CD4-positive, alpha-beta T cell treated with Interleukin-4 for 4 hours (primary cell): ENCODE results near the gene ARHGAP18.

Experiments used
- DNase-seq: peaks from one replicate; pipeline ENCODE4 v3.0.0-alpha.2; 2020

The ARHGAP18 gene

DNA sequence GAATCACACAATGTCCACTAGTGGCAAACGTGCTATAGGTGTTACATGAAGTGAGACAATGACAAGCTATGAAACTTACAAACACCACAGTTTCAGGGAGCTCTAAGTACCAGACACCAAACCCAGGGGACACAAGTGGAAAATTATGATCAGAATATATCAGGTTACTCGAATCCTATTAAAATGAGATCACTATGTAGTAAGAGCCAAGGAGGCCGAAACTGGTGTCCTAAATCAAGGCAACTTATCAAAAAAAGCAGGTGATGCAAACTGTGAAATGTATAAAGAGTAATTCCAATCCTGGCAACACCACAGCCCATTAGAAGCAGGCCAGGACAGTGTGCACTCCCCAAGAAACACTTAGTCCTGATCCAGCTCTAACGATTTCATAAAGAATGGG, 100.3 kb downstream of the ARHGAP18 start:
- no peak for DNase-seq

DNA sequence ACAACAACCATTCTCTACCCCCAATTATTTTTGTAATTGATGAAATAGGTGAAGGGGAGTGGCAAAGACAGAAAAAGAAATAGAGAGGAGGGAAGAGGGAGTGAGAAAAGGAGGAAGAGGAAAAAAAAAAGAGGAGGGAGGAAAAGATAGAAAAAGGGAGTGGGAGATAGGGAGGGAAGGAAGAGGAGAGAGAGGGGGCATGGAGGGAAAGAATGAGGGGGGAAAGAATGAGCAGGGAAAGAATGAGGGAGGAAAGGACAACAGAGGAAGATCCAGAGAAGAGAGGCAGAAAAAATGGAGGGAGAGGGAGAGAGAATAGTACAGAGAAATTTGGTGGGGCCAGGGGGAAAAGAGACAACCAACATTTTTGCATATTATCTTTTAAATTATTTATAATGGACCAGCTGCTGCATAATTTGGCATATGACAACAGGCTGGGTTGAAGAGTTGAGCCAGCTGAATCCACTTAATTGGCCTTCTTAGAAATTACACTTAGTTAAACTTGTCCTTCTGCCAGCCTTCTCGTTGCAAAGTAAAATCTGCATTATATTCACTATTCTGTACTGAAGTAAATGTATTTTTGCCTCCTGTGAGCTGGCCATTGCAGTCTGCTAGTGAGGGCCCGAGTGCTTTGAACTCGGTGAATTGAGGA, 101.0 kb downstream of the ARHGAP18 start:
- DNase-seq, result no peak

DNA sequence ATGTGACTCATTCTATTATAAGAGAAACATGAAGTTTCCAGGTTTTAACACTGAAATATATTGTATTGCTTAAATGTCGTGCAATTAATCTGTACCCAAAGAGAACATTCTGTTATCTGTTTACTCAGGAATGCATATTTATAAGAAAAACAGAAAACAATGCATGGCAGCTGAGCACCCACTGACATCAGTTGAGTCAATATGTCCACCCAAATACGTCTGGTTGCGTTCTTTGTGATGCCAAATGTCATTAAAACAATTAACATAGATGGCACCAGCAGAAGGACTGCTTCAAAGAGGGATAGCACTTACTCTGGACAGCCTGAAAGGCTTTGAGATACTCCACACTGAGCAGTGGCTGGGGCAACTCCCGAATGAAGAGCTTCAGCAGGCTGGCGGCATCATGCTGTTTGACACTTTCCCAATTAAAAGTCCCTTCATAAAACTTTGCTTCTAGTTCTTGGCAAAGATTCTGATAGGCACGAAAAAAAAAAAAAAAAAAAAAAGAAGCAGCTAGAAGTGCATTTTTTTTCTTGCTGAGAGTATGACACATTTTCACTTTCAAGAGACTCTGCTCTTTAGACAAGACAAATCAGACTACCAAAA, 102.3 kb downstream of the ARHGAP18 start:
- DNase-seq, result no peak

DNA sequence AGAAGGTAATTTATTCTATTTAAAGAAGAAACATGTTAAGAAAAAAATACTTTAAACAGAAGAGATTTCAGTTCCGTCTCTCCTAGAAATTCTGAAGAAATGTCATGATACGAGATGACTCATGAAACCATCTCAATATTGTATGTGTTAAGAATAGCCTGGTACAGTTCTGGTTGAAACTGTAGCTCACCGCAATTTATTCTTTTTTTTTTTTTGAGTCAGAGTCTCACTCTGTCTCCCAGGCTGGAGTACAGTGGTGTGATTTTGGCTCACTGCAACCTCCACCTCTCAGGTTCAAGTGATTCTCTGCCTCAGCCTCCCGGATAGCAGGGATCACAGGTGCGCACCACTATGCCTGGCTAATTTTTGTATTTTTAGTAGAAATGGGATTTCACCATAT, 103.3 kb downstream of the ARHGAP18 start:
- DNase-seq, result no peak

DNA sequence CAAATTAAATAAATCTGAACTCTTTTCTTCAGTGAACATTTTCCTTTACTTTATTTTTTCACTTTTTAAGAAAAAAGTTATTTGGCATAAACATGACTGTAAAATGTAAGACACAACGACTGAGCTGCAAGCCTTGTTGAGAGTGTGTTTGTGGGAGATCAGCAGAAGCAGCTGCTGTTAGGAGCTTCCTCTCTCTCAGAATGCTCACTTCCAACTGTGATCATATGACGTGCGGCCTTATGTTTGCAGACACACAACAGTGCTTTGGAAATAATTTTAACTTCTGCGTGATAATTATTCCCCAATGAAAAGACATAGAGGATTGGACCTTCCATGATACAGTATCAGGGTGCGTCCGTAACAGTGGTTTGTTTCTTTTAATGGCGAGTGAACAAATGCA, 104.0 kb downstream of the ARHGAP18 start:
- DNase-seq, result no peak

DNA sequence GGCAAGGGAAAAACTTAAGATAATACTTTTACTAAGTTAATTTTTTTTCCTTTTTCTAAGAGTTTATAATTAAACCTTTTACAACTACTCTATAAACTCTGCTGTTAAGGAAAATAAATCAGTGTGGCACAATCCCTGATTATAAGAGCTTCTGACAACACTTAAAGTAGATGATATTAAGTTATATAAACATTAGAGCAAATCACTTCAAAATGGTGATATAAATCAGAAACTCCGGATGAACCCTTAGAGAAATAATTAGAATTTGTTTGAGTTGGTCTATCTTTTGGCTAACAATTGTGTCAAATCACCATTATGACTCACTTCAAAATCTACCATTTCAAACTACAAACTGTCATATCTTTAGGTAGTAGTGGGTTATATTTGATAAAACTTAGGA, 104.9 kb downstream of the ARHGAP18 start:
- DNase-seq, result no peak

DNA sequence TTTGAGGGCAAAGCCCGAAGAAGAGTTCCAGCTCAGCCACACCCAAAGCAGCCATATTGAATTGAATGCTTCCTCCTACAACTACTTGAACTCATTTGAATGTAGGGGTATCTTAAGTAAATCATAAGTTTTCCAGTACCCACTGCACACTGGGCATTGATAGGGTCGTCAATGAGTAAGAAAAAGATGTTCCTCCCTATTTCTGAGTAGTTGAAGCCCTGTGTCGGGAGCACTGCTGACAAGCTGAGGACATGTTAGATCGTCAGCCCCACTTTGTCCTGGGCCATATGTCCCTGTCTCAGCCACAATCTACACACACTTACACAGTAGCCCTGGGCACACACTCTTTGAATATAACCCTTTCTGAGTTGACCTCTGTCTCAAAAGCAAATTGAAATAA, 105.7 kb downstream of the ARHGAP18 start:
- no peak for DNase-seq

DNA sequence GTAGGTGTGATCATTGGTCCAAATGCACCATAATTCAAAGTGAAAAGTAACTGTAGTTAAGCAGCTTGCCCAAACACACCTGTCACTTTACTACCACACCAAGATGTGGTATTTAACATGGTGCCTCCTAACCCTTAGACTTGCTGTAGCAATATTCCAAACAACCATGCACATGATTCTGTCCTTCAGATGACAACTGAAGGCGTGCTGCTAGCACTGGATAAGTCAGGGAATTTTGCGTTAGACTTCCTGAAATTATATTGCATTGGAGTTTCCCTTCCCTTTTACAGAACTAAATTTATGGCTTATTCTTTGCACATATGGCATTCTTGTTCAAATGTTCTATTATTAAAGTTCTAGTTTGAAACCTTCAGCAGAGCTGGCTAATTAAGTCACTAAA, 106.2 kb downstream of the ARHGAP18 start:
- DNase-seq, result no peak

DNA sequence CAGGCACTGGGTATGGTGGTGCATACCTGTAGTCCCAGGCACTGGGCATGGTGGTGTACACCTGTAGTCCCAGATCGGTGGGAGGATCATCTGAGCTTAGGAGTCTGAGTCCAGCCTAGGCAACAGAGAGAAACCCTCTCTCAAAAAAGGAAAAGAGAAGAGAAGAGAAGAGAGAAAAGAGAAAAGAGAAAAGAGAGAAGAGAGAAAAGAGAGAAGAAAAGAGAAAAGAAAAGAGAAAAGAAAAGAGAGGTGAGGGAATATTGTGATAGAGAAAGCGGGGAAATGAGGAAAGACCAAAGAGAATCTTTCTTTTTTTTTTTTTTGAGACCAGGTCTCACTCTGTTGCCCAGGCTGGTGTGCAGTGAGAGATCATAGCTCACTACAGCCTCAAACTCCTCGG, 108.7 kb downstream of the ARHGAP18 start:
- no peak for DNase-seq

DNA sequence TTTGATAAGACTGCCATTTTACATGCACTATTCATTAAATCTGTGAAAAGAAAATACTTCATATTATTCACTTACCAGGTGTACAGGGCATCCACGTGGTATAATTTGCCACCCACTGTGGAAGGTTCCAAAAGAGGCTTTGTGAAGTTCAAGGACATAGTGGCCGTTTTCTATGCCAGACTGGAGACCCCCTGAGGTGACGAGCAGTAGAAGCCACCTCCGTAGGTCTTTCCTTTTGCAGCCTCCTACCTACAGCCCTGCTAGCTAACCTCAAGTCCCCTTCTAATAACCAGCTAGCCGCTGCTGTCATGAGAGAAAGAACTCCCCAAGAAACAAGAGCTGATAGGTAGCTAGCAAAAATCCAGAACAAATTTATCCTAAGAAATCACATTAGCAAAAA, 110.5 kb downstream of the ARHGAP18 start:
- DNase-seq, result no peak

DNA sequence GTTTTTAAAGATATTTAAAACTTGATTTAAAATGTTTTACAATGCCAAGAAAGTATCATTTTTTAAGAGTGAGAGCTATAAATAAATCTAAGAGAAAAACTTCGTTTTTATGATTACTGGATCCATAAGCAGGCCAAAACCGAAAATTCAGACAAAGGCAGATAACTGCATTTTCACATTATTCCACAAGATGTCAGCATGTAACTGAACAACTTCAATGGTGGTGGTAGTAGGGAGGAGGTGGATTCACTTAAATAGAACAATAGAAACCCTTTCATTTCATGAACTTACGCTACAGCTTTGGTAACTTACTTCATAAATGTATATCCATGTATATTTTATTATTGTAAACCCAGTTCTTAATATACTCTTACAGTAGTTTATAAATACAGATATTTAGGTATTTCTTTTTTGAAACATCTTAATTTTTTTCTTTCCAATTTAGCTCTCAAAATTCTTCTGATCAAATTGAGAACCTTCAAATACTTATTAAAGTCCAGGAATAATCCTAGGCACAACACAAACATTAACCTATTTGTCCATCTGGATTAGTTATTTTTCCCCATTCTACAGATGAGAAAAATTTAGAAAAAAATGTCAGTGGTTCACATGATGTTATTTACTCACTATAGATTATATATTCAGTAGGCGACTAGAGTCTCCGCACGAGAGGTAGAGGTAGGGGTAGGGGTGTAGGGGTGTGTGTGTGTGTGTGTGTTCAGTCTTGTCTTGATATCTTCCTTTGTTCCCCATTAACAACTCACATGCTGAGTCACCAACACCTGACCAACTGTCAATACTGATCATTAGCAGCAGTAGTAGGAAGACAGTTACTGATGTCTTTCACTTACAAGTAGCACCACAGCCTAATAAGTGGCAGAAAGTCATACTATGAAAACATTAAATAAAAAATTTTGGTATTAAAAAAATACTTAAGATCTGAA, 111.5 kb downstream of the ARHGAP18 start:
- DNase-seq, result peak; percentile 79

DNA sequence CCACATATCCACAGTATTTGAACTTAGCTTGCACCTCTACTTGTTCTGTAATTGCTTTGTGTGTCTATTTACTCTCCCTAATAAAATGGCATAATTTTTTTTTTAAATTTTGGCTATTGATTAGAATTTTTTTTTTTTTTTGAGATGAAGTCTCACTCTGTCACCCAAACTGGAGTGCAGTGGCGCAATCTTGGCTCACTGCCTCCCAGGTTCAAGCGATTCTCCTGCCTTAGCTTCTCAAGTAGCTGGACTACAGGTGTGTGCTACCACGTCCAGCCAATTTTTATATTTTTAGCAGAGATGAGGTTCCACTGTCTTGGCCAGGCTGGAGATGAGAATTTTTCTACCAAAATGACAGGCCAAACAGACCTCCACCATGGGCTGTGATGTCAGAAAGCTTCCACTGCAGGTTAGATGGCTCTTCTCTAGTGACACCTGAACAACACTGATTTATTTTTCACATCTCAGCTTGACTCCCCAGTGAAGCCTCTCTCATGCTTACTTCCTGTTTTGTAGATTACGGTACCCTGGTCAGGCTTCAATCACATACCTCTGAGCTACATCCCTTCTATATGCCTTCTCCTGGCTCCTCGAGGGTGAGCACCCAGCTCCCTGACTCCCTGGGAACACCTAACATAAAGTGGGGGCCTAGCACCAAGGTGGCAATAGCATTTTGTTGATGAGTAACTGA, 112.8 kb downstream of the ARHGAP18 start:
- DNase-seq, result no peak

DNA sequence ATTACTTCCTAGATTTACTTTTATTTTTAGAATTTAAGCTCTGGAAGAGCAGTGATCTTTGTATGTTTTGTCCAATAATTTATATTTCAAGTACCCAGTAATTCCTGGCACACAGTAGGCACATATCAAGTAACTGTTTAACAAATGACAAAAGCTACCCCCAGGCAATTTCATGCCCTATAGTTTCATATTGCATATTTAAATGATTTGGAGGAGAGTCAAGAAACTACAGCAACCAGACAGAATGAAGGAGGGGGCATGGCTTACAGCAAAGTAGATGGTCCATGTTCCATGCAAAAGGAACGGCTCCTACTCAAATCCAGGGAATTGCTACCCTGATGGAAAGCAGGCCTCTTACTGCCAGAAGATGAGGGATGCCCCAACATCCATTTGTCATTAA, 113.5 kb downstream of the ARHGAP18 start:
- DNase-seq, result no peak

DNA sequence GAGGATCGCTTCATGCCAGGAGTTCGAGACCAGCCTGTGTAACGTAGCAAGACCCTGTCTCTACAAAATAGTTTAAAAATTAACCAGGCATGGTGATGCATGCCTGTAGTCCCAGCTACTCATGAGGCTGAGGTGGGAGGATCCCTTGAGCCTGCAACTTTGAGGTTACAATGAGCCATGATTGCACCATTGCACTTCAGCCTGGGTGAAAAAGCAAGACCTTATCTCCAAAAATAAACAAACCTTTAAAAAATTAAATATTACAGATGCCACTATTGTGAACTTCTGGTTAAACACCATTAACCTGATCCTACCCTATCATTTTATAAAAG, 116.8 kb downstream of the ARHGAP18 start:
- no peak for DNase-seq

DNA sequence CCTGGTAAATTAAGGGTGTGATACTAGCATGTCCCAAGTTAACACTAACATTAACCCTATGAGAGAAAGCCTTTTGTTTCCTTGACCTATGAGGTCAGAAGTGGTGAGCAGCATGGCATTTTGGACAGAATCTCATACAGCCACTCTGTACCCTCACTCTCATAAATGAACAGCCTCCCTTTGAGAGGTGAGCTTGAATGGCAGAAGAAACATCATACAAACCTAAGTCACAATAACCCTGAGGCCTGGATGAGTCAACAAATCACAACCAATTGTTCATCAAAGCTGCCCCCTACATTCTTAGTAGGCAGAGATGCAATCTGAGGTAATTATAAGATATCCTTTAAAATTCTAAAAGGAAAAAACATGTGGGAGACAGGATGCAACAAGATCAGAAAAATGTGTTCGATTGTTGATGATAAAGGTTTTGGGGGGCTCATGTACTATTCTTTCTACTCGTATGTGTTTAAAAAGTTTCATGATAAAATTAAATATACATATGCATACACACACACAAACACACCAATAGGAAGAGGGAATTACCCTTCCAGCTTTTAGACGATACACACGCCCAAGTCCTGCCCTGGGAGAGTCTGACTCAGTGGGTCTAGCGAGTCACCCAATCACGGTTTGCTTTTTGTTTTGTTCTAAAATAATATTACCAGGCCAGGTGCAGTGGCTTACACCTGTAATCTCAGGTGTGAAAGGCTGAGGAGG, 117.3 kb downstream of the ARHGAP18 start:
- DNase-seq, result no peak

DNA sequence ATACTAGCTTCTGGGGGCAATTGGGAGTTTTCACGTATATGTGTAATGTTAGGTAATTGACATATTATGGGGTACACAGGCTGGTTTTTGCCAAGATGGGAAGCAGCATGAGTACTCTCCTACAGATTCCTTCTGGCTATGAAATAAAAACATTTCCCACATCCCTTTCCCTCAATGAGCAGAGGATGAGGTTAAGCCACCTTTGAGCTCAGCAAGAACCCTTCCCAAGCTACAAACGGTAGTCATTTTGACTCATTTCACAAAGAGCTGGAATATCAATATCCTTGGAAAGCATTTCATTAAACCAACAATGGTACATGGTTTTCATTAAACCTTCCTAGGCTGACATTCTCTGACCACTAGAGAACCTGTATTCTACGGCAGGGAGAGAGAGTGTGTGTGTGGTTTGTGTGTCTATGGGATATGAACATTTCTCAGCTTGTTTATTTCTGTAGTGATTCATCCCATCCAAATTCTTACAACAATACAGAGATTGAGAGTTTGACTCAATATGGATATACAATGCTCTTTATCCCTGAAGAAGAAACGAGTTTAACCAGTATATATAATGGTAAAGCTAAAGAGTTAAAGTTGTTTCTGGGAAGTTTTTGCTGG, 119.5 kb downstream of the ARHGAP18 start:
- DNase-seq, result no peak

DNA sequence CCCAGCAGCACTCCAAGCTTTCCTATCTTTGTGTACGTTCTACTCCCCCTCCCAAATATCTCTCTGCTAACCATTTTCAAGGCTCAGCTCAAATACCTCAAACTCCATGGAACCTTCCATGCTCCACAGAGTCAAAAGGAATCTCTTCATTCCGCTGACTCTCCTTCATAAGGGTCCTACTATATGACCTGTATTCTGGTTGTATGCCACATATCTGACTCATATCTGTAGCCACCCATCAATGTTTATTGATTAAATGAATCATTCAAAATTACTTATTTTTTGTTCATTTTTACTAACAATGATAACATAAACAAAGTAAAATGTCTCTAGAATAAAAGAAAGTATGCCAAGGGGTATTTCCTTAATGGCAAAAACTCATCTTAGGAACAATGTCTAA, 123.2 kb downstream of the ARHGAP18 start:
- no peak for DNase-seq

DNA sequence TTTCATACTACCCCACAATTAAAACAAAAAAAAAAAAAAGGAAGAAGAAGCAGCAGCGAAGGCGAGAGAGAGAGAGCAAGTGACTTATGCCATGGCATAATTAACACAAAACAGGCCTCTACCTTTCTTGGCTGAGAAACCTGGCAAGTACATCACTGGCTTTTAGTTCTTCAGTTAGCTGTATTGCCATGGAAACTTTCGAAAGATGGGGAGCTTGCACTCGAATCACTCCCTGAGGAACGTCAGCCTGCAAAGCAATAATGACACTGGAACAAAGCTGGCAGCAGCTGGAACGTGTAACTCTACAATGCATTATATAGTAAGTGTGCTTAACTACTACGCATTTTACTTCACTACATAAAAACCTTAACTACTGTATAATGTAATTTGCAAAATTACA, 126.1 kb downstream of the ARHGAP18 start:
- no peak for DNase-seq

DNA sequence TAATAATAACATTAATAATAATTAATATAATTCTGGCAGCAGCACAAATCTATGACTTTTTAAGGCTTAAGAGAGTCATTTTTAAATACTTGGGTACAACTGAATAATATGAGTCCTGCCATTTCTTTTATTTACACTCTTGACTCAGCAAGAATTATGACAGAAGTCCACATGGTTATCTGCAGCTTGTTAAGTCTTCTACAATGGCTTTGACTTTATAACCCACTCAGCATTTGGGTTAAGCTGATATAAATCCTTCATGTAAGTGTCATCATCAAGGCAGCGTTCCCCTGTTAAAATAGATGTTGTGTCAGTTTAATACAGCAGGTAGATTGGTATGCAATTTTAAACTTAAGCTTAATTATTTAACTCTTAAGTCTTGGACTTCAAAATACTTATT, 131.7 kb downstream of the ARHGAP18 start:
- no peak for DNase-seq

DNA sequence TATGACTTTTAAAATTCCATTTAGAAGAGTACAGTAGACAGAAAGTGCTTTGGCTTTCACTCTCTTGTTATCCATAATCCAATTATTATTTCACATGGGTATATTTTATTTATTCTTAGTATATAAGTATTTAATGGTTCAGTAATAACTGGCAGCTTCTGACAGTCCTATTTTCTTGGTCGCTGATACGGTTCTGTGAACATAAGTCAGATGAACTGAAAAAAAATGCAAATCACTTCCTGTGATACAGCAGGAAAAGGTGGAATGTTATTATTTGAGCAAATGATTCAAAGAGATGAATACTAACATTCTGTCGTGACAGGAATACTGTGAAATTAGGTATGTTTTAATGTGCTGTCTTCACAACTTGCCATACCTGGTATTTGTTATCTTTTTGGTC, 132.3 kb downstream of the ARHGAP18 start:
- DNase-seq, result no peak

DNA sequence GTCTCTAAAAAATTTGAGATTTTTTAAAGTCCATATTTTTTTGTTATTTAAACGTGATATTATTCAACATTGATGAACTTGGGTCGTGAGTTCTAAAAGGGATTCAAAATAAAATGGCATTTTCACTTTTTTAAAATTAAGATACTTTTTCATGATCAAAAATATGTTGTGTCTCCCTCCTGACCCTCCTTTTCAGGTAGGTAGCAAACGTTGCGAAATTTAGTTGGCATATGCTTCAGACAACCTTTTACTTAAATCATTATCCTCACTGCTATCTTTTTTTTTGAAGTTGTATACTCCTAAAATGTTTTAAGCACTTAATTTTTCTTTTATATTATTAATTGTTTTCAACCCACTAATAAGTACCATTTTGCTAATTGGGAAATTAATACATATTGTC, 133.5 kb downstream of the ARHGAP18 start:
- DNase-seq, result no peak

DNA sequence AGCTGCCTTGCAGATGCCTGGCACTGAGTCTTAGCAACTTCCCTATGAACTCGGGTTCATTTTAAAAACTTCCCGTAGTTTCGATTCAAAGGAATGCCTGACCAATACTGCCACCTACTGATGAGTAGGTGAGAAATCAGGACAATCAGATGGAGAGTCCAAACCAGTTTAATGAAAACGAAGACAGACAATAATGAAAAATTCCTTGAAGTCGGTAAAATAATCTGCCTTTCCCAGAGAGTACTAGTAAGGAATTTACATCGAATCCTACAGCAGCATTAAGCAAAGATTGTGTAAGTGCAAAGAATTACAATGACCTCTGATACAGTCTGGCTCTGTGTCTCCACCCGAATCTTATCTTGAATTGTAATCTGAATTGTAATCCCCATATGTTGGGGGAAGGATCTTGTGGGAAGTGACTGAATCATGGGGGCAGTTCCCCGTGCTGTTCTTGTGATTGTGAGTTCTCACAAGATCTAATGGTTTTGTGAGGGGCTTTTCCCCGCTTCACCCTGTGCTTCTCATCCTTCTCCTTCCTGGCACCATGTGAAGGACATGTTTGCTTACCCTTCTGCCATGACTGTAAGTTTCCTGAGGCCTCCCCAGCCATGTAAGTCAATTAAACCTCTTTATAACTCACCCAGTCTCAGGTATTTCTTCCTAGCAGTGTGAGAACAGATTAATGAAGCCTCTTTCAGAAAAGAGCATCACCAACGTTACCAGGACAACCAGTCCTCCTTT, 134.4 kb downstream of the ARHGAP18 start:
- peak; percentile 50 for DNase-seq
